T-helper 2 cell treated with Interferon-gamma antibody and Interleukin-4, amounts not matched to agents 100 ng/mL and 5 ng/mL, for 36 hours (primary cell): ENCODE measurements around the gene VPS25. TPM values are rescaled to one million over a fixed set of nuclear protein-coding genes. Genes with fewer than 3 reads are reported as not detected.

Source experiments
- intact Hi-C: fragments of 100-400 bp; cut with micrococcal nuclease; formaldehyde crosslinking; loops from one replicate; pipeline ENCODE4 v1.15.1; 2023
- total RNA-seq: library from RNA; stranded (reverse); gene quantifications from 2 replicates; pipeline ENCODE4 v1.2.3, GENCODE V29; 2022

The VPS25 gene
- total RNA-seq, 1 donor from 2014 or later = 68.9 TPM

GRCh38 chr17:42792545-42792944 lies 19.3 kb downstream of the VPS25 start:
- intact Hi-C loops = no loop called here

GRCh38 chr17:42795061-42795460 lies 21.8 kb downstream of the VPS25 start:
- intact Hi-C loops = no loop called here

GRCh38 chr17:42795465-42795864 lies 22.2 kb downstream of the VPS25 start:
- intact Hi-C loops = no loop called here

GRCh38 chr17:42796066-42796758 lies 23.0 kb downstream of the VPS25 start:
- intact Hi-C loops = no loop called here

- intact Hi-C loops = loop anchor here (1.0 kb wide), 2 partner anchors 24 to 27 kb away; partner anchors contain the start of genes BECN1 and VPS25
These were observed 24.1 kb downstream of the VPS25 start for GRCh38 chr17:42797067-42798007.

- intact Hi-C loops = loop anchor here (1.0 kb wide), 2 partner anchors 25 to 26 kb away; partner anchors contain the start of genes BECN1 and VPS25
These were observed 24.7 kb downstream of the VPS25 start for GRCh38 chr17:42798011-42798382.

GRCh38 chr17:42798383-42799380 lies 25.4 kb downstream of the VPS25 start, which contains the start of the genes CNTD1 and COA3:
Gene CNTD1, plus strand, starts transcription at chr17:42798861. Its CDS starts 207 bp downstream, at chr17:42799068.
Gene COA3, minus strand, starts transcription at chr17:42798704. Its CDS starts 23 bp downstream, at chr17:42798681.
- intact Hi-C loops = loop anchor here (1.0 kb wide), 2 partner anchors 25 to 26 kb away; partner anchors contain the start of genes BECN1 and VPS25

GRCh38 chr17:42803074-42803883 lies 30.0 kb downstream of the VPS25 start:
- intact Hi-C loops = no loop called here

- intact Hi-C loops = no loop called here
These were observed 31.7 kb downstream of the VPS25 start for GRCh38 chr17:42804918-42805367.

- intact Hi-C loops = no loop called here
These were observed 33.0 kb downstream of the VPS25 start for GRCh38 chr17:42806249-42806648.

GRCh38 chr17:42809250-42809649 lies 36.0 kb downstream of the VPS25 start:
- intact Hi-C loops = no loop called here

- intact Hi-C loops = no loop called here
These were observed 41.6 kb downstream of the VPS25 start for GRCh38 chr17:42814633-42815399.

- intact Hi-C loops = no loop called here
These were observed 44.6 kb downstream of the VPS25 start for GRCh38 chr17:42817866-42818265.

GRCh38 chr17:42818379-42818778 lies 45.1 kb downstream of the VPS25 start:
- intact Hi-C loops = no loop called here

GRCh38 chr17:42819939-42820535 lies 46.8 kb downstream of the VPS25 start:
- intact Hi-C loops = loop anchor here (5.0 kb wide), 1 partner anchor 98 kb away; no protein-coding TSS in a partner anchor

GRCh38 chr17:42821176-42821575 lies 47.9 kb downstream of the VPS25 start:
- intact Hi-C loops = loop anchor here (5.0 kb wide), 1 partner anchor 99 kb away; no protein-coding TSS in a partner anchor

- intact Hi-C loops = no loop called here
These were observed 54.2 kb downstream of the VPS25 start for GRCh38 chr17:42827472-42827871.
